SHP77 treated with DMSO at 0.1 percent for 48 hours (cell line): ENCODE results near the gene AFF1.
A peak's percentile ranks its signal among the peaks of the same experiment; 100 is the strongest.

Experiments
- DNase-seq: peaks from one replicate; lab custom pipeline; 2025; lab: John Stamatoyannopoulos, UW

The AFF1 gene, protein sequence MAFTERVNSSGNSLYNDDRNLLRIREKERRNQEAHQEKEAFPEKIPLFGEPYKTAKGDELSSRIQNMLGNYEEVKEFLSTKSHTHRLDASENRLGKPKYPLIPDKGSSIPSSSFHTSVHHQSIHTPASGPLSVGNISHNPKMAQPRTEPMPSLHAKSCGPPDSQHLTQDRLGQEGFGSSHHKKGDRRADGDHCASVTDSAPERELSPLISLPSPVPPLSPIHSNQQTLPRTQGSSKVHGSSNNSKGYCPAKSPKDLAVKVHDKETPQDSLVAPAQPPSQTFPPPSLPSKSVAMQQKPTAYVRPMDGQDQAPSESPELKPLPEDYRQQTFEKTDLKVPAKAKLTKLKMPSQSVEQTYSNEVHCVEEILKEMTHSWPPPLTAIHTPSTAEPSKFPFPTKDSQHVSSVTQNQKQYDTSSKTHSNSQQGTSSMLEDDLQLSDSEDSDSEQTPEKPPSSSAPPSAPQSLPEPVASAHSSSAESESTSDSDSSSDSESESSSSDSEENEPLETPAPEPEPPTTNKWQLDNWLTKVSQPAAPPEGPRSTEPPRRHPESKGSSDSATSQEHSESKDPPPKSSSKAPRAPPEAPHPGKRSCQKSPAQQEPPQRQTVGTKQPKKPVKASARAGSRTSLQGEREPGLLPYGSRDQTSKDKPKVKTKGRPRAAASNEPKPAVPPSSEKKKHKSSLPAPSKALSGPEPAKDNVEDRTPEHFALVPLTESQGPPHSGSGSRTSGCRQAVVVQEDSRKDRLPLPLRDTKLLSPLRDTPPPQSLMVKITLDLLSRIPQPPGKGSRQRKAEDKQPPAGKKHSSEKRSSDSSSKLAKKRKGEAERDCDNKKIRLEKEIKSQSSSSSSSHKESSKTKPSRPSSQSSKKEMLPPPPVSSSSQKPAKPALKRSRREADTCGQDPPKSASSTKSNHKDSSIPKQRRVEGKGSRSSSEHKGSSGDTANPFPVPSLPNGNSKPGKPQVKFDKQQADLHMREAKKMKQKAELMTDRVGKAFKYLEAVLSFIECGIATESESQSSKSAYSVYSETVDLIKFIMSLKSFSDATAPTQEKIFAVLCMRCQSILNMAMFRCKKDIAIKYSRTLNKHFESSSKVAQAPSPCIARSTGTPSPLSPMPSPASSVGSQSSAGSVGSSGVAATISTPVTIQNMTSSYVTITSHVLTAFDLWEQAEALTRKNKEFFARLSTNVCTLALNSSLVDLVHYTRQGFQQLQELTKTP

DNA sequence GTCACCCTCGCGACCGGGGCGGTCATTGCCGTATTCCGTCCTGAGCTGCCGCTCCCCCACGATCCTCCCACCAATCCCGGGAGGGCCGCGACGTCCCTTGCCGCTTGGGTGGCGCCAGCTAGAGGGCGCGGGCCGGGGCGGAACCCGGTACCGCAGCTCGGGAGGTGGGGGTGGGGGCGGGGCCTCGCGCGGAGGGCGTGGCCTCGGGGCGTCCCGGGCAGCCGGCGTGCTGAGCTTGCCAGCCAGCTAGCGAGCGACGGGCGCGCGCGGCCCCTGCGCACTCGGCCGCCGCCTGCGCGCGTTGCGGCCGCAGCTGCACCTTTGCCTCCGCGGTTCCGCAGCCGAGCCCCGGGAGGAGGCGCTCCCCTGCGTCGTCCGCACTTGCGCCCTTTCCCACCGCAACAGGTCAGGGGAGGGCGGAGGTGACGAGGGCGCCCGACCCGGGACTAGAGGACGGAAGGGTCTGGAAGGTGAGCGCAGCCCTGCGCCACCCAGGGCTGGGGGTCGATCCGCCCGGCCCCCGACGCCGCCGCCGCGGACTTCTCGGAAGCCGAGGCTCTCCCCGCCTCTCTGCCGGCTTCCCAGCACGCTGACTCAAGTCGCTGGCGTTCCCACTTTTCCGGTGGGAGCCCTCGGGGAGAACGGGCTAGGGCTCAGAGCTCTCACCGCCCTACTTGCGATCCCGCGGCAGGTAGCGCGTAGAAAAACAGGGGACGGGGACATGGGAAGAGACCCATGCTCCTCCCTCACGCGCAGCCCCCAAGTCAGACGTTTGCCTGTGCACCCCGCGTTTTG, at the start of gene AFF1:
TSS of gene AFF1 (plus strand) at position 241 of the 795 bp plus-strand sequence. CDS start 13,523 bp downstream, outside the sequence.
- peak; percentile 80 for DNase-seq

DNA sequence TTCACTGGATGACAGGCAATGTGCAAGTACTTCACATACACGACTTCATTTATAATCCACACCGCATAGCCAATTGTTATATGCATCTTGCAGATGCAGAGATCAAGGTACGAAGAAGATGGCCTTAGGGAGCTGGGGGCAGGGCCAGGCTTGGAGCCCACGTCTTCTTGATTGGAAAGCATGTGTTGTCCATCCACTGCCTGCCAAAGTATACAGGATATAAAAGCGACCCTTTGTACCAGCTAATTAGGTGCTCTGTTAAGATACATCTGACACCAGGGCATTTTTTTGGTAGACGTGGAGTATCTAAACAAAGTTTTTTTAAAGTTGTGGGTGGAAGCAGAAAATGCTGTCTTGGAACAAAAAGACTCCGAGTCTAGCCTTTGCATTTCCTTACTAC, 44.0 kb upstream of the AFF1 start:
- DNase-seq = no peak

DNA sequence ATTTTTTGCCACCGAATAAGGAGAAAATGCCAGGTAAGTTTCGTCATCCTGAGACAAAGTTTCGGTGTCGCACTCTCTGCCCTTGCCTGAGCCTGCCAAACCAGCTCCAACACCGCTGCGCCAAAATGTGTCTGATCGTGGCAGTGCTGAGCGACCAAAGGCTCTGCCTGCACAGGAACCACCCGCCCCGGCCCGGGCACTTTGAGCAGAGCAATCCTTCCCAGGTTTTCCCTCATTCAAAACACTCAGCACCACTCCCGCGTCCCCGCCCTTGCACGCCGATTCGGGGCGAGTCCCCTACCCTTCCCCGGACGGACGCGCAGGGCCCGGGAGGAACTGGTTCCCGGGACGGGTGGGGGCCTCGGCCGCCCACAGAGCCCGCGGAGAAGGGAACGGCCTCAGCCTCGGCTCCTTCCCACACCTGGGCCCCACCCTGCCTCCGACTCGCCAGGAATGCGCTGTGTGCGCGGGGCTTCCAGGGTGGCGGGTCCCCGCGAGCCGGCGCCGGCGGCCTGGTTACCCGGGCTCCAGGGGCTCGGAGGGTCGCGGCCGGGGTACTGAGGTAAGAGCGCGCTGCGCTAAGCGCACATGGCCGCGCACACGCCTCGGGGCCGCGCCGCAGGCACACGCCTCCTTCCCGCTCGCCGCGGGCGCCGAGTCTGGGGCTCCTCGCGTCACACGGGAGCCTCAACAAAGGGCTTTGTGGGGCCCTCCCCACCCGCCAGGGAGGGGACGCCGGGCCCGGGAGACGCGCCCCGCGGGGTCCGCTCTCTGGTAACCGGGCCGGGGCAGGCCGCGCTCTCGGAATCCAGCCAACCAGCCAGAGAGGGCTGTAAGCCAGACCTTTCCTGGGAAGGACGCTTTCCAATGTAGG, 42.8 kb upstream of the AFF1 start, which contains the start of gene C4orf36:
TSS of gene C4orf36 (minus strand) at position 661 of the 874 bp plus-strand sequence. CDS start 902 bp downstream, outside the sequence.
- no peak for DNase-seq

DNA sequence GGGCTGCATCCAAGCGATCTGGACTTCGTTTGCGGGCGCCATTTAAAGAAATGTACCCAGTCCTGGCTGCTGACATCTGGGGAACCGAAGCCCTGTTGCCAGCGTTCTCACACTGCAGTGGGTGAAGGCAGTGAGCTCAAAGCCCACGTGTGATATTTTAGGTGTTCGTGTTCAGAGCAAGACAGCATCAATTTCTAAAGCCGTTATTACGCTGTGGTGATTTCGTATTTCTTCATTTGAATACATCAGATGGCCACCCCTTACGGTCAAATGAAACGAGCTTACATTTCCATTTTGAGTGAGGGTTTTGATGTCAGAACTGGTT, 42.2 kb upstream of the AFF1 start:
- no peak for DNase-seq

DNA sequence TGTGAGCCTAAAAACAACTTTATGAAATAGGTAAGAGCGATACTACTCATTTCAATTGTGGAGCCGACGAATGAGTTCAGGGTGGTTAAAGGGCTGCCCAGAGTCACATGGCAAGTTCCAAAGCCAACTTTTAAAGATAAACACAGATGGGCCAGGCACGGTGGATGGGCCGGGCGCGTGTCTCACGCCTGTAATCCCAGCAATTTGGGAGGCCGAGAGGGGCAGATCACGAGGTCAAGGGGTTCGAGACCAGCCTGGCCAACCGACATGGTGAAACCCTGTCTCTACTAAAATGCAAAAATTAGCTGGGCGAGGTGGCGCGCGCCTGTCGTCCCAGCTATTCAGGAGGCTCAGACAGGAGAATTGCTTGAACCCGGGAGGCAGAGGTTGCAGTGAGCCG, 41.7 kb upstream of the AFF1 start:
- no peak for DNase-seq

DNA sequence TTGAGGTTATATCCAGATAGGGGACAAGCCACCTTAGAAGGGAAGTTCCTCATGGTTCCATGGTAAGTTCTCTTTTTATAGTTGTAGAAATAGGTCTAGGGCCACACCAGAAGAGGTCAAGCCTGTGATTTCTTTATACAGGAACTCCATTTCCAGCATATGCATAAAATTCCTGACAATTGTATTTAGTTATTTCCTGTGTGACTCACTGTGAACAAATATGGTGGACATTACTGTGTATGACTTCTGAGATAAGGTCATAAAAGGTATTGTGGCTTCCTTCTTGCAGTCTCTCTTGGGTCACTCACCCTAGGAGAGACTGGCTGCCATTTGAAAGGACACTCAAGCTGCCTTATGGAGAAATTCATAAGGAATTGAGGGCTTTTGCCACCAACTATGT, 40.4 kb upstream of the AFF1 start:
- no peak for DNase-seq

DNA sequence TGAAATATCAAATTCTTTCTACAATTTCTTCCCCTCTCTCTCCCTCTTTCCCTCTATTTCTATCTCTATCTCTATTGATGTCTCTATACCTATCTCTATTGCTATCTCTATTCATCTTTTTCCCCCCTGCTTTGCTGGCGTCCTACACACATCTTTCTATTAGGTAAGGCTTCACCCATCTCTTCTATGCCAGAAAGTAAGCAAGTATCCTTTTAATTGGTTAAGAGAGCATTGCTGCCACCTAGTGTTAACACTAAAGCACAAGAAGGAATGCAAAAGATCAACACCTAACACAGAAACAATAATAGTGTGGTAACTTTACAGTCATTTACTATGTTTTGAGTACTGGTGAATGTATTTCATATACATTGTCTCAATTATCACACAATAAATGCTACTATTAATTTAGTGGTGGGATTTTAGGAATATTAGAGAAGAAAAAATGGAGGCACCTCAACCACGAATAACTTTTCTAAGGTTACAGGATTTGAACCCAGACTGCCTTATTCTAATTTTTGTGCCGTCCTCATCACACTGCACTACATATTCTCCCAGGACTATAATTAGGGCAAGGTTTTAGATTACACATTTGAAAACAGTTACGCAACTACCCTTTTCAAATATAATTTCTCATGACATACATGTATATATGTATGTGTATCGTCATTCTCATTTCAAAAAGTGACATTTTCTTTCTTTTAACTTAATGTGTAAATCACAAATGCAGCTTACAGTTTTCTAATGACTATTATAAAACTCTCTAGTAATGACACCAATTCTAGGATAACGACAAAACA, 38.9 kb upstream of the AFF1 start:
- DNase-seq = peak; percentile 75

DNA sequence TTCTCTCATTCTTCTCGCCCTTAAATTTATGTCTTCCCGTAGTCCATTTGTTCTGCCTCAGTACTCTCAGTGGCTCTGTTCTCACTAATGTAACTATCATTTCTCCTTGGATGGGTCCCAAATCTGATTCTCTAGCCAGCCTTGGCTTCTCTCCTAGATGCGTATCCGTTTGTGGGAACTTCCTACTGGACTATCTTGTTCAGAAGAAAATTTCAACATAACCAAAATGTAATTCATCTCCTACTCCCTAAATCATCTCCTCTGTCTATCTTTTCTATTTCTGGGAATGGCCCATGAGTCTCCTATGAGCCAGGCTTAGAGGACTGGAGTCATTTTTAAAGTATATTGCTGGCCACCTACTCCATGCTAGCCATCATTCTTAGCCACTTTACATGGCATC, 38.2 kb upstream of the AFF1 start:
- no peak for DNase-seq

DNA sequence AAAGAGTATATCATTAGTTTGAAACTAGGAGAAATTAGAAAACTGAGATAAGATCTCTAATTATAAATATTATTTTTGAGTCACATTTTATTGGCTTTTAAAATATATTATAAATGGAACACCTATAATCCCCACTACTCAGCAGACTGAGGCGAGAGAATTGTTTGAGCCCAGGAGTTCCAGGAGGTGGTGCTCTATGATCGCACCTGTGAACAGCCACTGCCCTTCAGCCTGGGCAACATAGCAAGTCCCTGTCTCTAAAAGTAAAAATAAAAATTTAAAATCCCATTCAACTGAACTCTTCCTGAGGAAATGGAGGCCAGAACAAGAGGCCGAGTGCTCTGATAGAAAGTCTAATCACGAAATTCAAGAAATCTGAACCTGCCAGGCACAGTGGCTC, 36.2 kb upstream of the AFF1 start:
- peak; percentile 16 for DNase-seq

DNA sequence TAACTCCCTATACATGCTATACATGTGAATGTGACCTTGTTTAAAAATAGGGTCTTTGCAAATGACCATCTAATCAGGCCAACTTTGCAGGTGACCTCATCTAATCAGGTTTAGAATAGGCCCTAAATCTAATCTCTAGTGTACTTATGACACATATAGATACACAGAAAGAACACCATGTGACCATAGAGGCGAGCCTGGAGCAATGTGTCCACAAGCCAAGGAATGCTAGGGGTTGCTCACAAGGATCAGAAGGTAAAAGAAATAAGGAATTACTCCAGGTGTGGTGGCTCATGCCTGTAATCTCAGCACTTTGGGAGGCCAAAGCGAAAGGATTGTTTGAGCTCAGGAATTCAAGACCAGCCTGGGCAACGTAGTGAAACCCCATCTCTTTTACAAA, 32.9 kb upstream of the AFF1 start:
- DNase-seq = no peak

DNA sequence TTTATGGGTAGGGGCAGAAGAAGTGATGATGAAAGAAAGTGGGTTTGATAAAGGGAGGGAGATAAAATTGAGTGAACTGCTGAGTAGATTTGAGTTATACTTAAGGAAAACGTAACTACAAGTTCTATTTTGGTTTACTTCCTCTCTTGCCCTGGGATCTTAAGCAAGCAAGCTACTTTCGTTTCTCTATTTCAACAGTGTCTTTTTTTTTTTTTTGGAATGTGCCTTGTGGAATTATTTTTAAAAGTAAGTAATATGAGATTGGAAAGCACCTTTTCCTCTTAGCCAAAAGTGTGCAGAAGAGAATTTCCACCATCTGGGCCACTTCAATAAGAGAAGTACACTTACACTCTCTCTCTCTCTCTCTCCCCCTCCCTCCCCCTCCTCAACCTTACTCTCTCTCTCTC, 26.6 kb upstream of the AFF1 start:
- DNase-seq = no peak

DNA sequence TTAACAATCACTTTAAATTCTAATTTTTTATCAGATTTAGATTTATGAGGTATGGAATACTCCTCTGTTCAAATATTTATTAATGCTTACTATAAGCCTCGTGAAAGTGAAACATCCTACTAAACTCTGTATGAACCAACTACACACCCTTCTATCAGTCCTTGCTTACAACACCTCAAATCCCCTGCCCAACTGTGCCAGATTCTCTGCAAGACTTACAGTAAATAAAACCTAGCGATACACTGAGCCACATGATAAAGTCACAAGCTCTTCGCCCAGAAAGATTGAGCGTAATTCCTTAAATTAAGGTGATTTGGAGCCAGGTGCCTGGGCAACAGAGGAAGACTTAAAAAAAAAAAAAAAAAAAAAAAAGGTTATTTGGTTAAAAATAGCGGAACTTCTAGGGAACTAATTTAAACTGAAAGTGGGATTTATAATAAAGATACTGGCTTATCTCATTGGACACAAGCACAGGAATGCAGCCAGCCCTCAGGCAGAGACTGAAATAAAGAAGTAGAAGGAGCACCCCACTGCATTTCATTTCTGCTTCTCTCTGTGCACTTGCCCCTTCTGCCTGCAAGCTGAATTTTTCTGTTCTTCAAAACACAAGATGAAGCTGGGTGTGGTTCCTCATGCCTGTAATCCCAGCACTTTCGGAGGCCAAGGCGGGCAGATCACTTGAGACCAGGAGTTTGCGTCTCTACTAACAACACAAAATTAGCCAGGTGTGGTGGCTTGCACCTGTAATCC, 25.1 kb upstream of the AFF1 start:
- DNase-seq = no peak

DNA sequence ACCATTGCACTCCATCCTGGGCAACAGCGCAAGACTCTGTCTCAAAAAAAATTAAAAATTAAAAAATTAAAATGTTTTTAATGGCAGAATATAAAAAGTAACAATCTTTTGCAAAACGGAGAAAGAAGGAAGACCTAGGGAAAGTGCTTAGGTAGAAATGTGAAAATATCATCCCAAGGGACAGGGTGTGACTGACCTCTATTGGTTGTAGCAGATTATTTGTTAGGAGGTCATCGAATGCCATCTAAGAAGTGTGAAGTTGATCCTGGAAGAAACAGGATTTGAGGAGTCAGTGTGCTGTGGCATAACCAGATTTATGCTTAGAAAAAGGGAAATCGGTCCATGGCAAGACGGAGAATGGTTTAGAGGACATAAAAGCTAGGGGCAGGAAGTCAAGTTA, 24.4 kb upstream of the AFF1 start:
- DNase-seq = no peak

DNA sequence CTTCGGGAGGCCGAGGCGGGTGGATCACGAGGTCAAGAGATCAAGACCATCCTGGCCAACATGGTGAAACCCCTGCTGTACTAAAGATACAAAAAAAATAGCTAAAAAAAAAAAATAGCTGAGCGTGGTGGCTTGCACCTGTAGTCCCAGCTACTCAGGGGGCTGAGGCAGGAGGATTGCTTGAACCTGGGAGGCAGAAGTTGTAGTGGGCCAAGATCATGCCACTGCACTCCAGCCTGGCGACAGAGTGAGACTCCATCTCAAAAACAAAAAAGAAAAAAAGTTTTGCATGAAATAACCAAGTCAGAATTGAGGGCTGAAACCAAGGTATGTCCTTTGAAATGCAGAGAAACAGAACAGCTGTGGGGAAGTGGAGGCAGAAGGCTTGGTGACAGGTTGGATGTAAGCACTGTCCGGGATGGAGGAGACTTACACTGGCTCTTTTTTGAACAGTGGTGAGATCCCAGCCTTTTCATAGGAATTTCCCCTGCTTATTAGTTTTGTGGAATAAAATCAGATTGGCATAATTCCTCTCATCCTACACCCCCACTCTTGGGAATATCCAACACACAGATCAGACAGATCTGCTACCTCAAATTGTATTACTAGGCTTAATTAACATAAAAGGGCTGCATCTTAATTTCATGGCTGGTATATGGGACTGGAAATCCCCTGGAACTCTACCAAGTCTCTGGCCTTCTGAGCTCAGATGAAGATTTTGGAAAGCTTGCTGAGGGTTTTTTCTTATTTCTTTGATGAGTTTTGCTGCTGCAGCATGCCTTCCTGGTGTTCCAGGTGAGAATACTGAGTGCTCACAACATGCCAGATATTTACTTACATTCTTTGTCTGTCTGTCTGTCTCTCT, 23.8 kb upstream of the AFF1 start:
- DNase-seq = no peak

DNA sequence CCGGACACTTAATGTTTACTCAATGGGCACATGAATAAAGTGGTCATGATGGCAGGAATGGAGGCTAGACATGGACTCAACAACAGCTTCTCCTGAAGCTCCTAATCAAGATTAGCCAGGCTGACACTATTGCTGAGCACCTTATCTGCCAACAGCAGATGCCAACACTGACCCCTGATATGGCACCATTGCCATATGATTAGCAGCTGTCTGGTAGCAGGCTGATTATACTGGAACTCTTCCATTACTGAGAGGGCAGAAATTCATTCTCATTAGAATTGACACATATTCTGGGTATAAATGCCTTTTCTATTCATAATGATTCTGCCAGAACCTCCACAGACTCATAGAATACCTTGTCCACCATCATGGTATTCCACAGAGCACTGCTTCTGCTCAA, 18.4 kb upstream of the AFF1 start:
- no peak for DNase-seq

DNA sequence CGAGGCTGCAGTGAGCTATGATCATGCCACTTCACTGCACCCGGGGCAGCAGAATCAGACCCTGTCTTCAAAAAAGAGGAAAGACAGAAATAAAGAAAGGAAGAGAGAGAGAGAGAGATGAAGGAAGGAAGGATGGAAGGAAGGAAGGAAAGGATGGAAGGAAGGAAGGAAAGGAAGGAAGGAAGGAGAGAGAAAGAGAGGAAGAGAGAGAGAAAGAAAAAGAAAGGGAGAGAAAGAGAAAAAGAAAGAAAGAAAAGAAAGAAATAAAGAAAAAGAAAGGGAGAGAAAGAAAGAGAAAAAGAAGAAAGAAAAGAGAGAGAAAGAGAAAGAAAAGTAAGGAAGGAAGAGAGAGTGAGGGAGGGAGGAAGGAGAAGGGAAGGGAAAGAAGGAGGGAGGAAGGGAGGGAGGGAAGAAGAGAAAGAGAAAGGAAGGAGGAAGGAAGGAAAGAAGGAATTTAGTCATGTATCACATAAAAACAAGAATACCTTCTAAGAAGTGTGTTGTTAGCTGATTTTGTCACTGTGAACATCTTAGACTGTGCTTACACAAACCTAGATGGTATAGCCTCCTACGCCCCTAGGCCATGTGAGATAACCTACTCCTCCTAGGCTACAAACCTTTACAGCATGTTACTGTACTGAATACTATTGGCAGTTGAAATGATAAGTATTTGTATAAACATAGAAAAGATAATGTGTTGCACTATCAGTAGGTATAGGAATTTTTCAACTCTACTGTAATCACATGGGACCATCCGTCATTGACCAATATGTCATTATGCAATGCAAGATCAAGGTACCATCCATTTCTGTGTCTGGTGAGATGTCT, 17.4 kb upstream of the AFF1 start:
- DNase-seq = no peak

DNA sequence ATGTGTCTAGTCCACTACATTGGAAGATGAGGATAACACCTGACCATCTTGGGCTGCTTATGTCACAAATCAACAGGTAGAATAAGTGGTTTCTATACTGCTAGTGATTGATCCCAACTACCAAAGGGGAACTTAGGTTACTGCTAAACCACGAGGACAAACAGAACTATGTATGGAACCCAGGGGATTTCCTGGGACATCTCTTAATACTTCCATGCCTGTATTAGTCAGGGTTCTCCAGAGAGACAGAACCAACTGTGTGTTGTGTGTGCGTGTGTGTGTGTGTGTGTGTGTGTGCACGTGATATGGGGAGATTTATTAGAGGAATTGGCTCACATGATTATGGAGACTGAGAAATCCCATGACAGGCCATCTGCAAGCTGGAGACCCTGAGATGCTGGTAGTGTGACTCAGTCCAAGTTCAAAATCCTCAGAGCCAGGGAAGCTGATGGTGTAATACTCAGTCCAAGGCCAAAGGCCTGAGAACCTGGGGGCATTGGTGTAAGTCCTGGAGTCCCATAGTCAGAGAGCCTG, 16.2 kb upstream of the AFF1 start:
- DNase-seq = no peak
